Head of caudate nucleus (tissue), 42 donors: ENCODE results near the gene TPH2.

Source experiments
- DNase-seq, 42 donors: peaks; one replicate each; pipeline versions ENCODE4 v3.0.0 to v3.0.0-alpha.2; 2020 to 2021; ENCODE audit warnings: mixed read lengths in 7 of 42
- intact Hi-C: fragments of 100-400 bp; cut with DNase I; formaldehyde crosslinking; loops from one replicate; pipeline ENCODE4 v1.15.0; 2022

Gene TPH2

DNA sequence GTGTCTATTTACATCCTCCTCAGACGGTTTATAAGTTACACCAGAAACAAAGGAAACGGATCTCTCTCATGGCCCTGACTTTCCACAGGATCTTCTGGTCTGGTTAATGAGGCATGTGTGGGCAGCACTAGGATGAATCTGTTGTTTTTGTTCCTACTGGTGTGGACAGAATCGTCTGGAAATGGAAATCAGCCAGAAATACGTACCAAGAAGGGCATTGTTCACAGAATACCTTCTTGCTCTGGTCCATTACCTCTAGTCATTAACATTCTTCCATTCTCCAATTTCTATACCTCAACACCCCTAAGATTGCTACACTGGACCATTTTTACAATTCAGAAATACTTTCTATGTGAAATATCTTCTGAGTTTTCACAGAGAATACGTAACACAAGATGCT lies 86.0 kb downstream of the TPH2 start:
- intact Hi-C loops = no loop called here
- no peak for DNase-seq

DNA sequence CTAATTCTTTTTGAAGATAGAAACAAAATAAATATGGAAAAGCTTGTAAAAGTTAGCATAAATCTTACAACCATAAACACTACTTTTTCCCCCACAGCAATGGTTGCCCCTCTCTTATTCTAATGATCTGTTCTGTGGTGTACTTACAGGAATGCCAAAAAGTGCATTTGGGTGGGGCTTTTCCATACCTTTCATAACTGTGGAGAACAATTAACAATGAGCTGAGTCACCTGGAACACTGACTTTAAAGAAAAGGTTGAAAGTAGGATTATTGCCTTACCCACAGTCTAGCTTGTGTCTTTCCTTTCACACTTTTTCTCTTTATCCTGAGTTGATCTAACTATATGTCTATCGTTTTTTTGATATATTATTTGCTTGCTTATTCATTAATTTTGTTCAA lies 86.9 kb downstream of the TPH2 start:
- DNase-seq = no peak
- intact Hi-C loops = no loop called here

DNA sequence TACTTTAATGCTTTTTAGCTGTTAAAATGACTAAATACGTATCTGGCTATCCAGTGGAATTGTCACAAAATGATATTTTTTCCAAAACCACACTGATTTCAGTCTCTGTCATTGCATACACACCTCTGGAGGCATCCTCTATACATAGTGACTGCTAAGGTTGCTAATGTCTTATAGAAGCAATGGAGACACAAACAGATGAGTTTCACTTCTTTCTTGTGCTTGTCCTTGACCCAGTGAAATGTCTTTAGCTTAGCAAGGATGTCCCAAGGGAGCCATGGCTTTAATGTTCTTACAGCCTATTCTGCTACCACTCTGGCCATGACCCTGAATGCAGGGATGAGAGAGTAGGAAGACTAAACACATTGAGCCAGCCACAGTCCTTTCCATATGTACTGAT lies 90.3 kb downstream of the TPH2 start:
- DNase-seq = no peak
- intact Hi-C loops = no loop called here

DNA sequence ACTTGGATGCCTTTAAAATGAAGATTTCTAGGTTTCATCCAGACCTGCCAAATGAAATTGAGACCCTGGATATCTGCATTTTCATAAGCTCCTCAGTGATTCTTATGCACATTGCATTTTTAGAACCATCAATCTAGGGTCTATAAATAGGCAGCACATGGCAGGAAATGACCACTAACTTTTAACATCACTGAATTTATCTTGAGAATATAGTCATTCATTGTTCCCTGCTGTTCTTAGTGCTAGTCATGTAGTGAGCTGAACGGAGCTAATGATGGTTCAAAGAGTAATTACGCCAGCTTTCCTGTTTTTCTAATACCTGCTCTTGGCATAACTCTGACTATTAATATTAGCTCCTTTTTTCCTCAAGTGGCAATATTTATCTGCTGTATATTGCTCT lies 91.6 kb downstream of the TPH2 start:
- DNase-seq = no peak
- intact Hi-C loops = no loop called here

DNA sequence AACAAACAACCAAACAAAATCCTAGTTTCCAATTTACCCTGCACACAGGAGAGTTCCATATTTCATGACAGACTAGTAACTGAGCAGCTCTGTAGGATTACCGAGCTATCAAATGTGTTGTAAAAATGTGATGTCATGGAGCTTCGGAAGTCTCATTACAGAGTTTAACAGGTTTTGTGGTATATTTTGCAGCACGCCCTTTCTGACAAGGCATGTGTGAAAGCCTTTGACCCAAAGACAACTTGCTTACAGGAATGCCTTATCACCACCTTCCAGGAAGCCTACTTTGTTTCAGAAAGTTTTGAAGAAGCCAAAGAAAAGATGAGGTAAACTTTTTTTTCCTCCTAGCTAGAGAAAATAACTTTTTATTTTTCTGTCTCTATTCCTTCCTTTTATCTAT lies 92.4 kb downstream of the TPH2 start:
- DNase-seq = no peak
- intact Hi-C loops = no loop called here

DNA sequence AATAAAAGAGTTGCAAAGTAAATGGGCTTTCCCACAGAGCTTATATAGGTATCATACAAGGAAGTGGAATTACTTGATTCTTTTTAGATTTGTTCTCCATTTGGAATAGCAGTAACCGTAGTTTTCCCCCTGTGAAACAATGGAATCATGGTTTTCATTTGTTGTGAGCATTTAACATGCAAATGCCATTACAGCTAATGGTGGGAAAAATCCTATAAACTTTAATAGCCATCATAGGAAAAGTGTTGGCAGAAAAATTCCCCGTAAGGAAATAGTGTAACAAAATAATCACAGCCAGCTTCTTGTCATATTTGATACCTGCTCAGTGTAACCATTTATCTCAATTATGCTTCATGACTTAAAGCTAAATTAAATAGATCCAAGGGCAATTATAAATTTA lies 95.3 kb downstream of the TPH2 start:
- intact Hi-C loops = no loop called here
- no peak for DNase-seq

DNA sequence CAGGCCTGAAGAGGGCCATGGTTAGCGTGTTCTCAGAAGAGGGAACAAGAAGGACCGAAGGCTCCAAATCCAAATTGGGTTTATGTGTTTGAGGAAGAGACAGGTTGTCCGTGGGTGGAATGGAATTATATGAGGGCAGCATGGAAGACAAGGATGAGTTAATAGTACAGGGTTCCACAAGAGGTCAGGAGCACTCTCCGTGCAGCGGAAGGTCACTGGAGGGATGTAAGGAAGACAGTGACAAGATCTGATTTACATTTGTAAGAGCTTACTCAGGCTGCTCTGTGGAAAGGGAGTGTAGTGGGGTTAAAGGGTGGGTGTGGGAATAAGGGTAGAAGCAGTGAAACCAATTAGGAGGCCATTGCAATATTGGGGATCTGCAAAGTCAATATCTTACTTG lies 97.0 kb downstream of the TPH2 start:
- intact Hi-C loops = no loop called here
- no peak for DNase-seq

DNA sequence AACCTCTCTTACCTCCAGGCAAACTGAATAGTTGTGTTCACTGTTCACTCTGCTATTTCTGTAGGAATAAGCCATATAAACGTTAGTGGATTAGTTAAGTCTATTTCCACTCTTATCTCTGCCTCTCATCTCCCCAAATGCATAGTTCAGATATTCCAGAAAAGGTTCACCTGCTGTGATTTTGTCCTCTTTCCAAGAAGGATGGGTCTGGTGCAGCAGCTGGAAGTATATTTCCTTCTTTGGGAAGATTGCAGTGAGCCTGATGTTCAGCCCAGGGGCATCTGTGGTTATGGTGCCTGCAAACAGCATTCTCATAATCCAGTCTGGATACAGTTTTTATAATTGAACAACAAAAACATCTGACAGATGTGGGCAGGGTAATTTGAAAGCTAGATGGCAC lies 97.7 kb downstream of the TPH2 start:
- intact Hi-C loops = no loop called here
- no peak for DNase-seq

DNA sequence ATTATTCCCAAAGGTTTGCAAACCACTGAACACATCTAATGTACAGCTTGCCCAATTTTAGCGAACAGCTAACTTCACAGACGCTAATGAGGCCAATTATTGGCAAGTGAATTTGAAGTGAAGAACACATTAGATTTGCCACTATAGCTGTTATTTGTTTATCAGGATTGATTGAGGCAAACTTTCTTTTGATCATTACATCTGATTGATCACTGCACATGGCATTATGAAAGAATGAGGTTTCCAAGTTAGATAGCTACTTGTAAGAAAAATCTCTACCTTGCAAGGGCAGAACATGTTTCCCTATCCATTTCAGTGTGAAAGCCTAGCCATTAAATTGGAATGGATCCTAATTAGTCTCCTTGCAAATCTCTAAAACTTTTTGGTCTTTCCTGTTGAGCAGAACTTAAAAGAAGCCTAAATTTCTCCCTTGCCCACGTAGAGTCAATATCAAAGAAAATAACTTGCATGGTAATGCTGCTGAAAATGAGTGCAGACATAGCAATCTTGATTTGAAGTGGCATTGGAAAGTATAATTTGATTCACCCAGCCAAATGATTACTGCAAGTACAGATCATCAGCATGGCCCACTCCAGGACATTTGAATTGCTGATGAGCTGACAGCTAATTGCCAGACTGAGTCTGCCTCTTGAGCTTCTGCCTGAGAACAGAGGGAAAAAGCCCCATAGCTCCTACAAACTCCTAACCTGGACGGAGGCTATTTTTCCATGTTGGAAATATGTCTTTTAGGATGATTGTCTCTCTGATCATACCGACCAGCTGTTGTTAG lies 98.6 kb downstream of the TPH2 start:
- peak in 2 of 42 donors; percentile 4 for DNase-seq
- intact Hi-C loops = no loop called here

DNA sequence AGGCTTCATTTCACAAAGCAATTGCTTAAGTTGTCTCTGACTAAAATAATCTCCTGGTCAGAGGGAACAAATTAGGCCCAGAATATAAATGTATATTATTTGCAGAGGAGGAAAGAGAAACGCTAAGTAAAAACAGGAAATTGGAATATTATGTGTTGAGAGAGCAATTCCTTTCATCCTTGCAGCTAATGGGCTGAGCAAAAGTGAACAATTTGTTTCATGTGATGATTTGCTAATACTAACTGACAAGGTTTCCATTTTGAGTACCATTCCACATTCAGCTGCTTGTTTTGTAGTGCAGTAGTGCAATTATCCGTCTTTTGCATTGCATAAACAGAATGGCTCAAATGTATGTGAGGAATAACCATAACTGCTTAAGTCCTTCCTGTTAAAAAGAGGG lies 103.2 kb downstream of the TPH2 start:
- intact Hi-C loops = no loop called here
- no peak for DNase-seq

DNA sequence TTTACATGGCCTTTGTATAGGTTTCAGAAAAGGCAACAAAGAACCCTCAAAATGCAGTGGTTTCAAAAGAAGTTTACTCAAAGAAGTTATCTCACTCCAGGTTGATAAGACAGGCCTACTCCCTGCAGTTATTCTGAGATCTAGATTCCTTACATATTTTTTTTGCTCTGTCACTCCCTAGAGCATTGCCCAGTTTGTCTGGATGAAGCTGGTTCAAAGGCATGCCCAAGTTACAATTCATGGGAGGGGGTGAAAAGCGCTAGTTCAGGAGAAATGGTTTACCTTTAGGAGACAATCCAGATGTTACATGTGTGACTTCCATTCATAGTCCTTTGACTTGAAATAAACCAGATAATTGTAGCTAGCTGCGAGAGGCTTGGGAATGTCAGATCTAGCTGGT lies 115.0 kb downstream of the TPH2 start:
- intact Hi-C loops = no loop called here
- no peak for DNase-seq

DNA sequence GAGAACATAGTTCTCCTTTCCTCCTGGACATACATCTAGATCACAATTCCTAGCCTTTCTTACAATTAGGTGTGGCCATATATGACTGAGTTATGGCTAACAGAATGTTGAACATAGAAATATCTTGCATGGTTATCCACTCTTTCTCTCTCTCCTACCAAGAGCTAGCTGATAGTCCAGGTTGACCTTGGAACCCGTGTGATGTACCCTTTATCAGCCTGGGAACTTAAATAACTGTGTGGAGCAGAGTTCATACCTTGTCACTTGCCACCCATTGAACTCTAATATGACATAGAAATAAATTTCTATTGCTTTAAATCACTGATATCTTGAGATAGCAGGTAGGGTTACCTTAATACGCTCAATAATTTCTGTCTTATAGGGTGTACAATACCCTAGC lies 115.9 kb downstream of the TPH2 start:
- intact Hi-C loops = no loop called here

DNA sequence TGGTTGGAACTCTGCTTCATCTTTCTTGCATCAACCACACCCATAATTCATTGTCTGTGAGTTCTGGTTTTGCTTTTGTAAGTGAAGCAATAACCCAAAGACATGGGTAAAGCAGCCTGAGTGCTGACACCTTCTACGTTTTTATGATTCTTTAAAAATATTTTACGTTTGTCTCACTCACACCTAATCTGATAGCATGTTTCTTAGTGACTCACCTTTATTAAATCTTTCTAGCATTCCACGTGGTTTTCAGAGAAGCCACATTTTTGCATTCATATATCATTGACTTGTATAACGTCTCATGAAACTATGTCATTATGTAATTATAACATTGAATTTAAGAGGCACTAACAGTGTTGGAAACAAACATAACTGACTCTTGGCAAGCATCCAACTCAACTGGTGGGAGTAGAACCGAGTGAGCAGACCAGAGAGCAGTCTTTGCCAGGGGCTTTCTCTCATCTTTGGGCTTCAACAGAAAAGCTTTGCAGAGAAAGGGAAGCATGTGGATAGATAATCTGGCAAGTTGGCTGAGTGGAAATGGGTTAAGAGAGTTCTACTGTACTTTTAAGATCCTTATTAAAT lies 118.8 kb downstream of the TPH2 start:
- intact Hi-C loops = no loop called here
- no peak for DNase-seq

More for the DNA sequence above, 115.9 kb downstream of the TPH2 start:
- DNase-seq = no peak

DNA sequence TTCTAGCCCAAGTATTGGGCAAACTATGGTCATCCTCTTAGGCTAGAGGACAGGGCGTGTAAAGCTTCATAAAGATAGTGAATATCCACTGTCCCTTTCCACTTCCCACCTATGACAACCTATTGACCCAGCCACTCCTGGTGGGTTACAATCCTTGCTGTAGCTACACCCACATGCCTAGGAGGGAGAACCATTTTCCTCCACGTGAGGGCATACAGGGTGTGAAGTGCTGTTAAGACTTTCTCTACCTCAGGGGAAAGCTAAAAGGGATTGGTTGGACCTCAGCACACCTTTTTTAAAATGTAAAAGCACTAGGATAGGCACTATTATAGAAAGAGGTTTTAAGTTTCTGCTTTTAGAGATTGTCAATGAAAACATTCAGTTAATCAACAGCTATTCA lies 124.4 kb downstream of the TPH2 start:
- intact Hi-C loops = no loop called here
- DNase-seq = no peak

DNA sequence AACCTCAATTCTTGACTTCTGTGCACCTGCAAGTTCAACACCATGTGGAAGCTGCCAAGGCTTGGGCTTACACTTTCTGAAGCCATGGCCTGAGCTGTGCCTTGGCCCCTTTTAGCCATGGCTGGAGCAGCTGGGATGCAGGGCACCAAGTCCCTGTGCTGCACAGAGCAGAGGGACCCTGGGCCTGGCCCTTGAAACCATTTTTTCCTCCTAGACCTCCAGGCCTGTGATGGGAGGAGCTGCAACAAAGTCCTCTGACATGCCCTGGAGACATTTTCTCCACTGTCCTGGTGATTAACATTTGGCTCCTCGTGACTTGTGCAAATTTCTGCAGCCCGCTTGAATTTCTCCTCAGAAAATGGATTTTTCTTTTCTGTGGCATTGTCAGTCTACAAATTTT lies 132.4 kb downstream of the TPH2 start:
- intact Hi-C loops = no loop called here

DNA sequence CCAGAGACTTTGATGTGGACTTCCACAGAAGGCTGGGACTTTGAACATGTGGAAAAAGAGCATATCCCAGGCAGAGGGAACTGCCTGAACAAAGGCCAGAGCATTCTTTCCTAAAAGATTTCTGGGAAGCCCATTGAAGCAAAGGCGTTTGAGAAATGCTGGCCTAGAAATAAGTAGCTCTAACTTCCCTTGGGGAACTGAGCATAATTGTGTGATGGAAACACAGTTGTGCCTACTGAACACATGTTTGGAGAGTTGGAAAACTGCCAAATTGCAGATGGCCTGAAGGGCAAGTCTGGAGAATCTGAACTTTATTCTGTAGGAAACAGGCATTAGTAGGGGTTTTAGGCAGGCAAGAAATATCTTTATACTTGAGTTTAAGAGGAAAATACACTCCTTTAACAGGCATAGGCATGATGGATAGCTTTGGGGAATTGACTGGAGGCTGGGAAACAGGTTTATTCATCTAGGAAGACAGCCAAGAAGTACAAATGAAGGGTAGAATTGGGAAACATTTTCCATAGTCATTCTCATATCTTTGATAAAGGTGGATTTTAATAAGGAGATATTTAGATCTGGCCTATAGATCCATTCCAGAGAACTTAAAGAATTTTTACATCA lies 134.1 kb downstream of the TPH2 start:
- peak in 6 of 42 donors; percentile 12 to 53 (median 24) for DNase-seq
- intact Hi-C loops = no loop called here

More for the DNA sequence above, 132.4 kb downstream of the TPH2 start:
- no peak for DNase-seq

DNA sequence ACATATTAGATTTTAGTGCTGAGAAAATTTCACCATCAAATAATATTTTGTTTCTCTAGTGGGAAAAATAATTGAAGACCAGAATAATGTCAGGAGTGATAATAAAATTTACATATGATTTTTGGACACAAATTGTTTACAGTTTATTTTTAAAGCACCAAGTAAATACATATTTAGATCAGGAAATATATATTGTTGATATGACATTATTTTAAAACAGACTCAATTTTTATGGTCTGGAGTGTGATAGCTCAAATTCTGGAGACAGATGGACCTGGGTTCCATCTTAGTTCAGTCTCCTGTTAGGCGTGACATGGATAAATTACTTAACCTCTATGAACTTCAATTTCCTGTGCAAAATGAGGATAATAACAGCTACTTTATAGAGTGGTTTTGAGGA lies 135.4 kb downstream of the TPH2 start:
- no peak for DNase-seq
- intact Hi-C loops = no loop called here

DNA sequence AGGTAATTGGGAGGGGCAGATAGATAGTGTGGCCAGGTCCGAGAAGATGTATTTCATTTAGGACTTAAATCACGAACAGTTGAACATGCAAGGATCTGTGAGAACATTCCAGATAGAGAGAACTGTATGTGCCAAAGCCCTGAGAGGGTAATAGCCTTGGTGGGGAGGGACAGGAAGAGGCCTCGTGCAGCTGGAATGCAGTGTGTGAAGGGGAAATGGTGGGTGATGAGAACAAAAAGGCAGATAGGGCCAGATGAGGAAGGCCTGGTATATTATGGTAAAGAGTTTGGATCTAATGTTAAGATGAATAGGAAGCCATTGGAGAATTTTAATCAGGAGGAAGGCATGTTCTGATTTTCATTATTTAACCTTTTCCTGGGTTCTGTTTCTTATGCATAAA lies 136.3 kb downstream of the TPH2 start:
- no peak for DNase-seq
- intact Hi-C loops = no loop called here

DNA sequence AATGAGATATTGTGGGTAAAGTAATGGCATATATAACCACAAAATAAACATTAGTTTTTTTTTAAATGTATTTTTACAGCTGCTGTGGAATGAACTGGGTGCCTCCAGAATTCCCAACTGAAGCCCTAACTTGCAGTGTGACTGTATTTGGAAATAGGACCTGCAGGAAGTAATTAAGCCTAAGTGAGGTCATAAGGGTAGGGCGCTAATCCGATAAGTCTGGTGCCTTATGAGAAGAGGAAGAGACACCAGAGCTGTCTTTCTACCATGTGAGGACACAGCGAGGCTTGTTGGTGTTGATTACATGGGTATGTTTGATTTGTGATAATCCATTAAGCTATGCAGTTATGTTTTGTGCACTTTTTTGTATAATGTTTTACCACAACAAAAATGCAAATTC lies 136.8 kb downstream of the TPH2 start:
- no peak for DNase-seq
- intact Hi-C loops = no loop called here

DNA sequence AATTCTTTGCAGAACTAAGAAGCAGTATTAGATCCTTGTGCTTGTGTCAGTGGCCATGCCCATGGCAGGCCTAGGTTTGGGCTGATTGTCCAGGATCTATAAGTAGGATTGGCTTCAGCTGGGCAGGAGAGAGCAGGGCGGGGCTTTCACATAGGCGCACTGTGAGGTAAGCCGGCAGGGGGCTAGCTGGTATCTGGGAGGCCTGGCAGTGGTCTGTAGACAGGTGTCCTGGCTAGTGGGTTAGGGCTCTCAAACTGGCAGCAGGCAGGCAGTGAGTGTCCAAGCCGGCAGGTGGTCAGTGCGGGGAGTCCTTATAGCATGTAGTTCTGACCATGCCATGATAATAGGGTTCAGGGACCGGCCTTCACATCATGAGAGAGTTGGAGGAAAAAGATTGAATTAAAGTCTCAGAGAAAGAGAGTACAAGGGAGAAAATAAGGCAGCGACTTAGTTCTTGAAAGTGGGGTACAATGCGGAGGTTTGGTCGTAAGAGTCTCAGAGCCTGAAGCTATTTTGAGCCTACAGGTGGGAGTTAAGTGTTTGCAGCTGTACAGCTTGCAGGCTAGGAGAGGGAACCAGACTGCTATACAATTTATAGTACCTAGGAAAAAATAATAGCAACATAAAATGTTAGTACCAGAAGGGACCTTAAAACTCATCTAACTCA lies 137.4 kb downstream of the TPH2 start:
- peak in 10 of 42 donors; percentile 9 to 70 (median 24) for DNase-seq
- intact Hi-C loops = no loop called here
